Measurements from ENCODE around the gene BIN1.

Gene BIN1

DNA sequence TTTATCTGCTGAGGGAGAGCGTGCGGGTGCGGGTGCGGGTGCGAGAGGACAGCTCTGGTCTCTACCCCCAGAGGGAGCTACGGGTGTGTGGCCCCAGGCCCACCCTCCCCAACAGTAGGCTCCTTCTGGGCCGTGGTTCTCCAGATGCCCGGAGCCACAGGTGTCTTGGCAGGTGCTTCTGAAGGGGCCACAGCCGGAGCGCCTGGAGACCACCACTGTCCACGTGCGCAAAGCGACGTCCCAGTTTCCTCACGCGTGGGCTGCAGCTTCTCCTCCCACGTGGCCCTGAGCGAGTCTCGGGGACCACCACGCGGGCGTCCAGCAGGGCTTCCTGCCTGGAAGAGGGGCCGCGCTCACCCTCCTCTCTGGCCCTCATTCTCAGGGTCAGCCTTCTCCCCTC is 90.6 kb downstream of the BIN1 start:
- no peaks in the 10 kb centered on the region for H3K36me3 ChIP-seq (ENCODE audit: control insufficient read depth in 1 of 2, insufficient read depth in 2 of 2, low read length in 2 of 2)
- H3K27me3 ChIP-seq (ENCODE audit: low read depth, low read length), result no peaks in the 10 kb centered on the region
- H3K27ac ChIP-seq (ENCODE audit: low read length), result no peak overlapping the region
- H3K4me3 ChIP-seq (ENCODE audit: low read depth in 1 of 2, low read length in 2 of 2), result no peak overlapping the region
- no peaks in the 10 kb centered on the region for H3K9me3 ChIP-seq (ENCODE audit: control insufficient read depth in 1 of 2, low read length in 2 of 2)
- no peaks in the 10 kb centered on the region for H3K4me1 ChIP-seq (ENCODE audit: control insufficient read depth in 1 of 2, insufficient read depth in 2 of 2, low read length in 2 of 2)

GRCh38 chr2:127015106-127015910 is 91.6 kb downstream of the BIN1 start:
- Histone ChIP-seq H3K27ac (ENCODE audit: low read length) (no peak overlapping the region), H3K4me3 (ENCODE audit: low read depth in 1 of 2, low read length in 2 of 2) (no peak overlapping the region), H3K36me3 (ENCODE audit: control insufficient read depth in 1 of 2, insufficient read depth in 2 of 2, low read length in 2 of 2) (no peaks in the 10 kb centered on the region), H3K4me1 (ENCODE audit: control insufficient read depth in 1 of 2, insufficient read depth in 2 of 2, low read length in 2 of 2) (no peaks in the 10 kb centered on the region), H3K9me3 (ENCODE audit: control insufficient read depth in 1 of 2, low read length in 2 of 2) (no peaks in the 10 kb centered on the region), H3K27me3 (ENCODE audit: low read depth, low read length) (no peaks in the 10 kb centered on the region)

DNA sequence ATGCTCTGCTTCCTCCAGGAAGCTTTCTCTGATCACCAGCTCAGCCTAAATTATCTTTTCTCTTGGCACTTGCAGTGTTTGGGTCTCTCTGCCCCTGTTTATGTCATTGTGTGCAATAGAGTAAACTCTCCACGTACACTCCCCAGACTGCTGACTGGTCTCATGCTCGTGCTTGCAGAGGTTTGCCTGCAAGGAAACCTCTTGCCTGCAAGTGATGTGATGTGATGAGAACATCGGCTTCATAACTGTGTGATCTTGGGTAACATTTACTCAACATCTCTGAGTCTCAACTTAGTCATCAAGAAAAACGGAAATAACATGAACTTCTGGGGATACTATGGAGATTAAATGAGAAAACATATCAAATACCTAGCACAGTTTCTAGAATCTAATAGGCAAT is 92.3 kb downstream of the BIN1 start:
- Histone ChIP-seq H3K4me3 (ENCODE audit: low read depth in 1 of 2, low read length in 2 of 2) (no peak overlapping the region), H3K27me3 (ENCODE audit: low read depth, low read length) (no peaks in the 10 kb centered on the region), H3K4me1 (ENCODE audit: control insufficient read depth in 1 of 2, insufficient read depth in 2 of 2, low read length in 2 of 2) (no peaks in the 10 kb centered on the region), H3K9me3 (ENCODE audit: control insufficient read depth in 1 of 2, low read length in 2 of 2) (no peaks in the 10 kb centered on the region), H3K36me3 (ENCODE audit: control insufficient read depth in 1 of 2, insufficient read depth in 2 of 2, low read length in 2 of 2) (no peaks in the 10 kb centered on the region), H3K27ac (ENCODE audit: low read length) (no peak overlapping the region)

DNA sequence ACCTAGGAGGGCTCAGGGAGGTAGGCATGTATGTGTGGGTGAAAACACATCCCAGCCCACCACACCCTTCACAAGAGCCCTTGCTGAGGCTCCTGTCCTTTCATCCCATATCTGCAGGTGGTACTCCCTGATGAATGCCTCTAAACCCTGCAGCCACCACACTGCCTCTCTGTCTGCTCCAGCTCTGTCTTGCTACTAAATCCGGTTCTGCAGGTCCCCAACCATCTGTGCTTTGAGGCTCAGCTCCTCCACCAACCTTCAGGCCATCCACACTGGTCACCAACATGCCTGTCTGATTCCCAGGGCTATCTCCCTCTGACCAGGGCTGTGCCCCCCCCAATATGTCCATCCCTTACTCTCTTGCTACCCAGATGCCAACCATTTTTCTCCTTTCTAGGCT is 92.7 kb downstream of the BIN1 start:
- Histone ChIP-seq H3K4me1 (ENCODE audit: control insufficient read depth in 1 of 2, insufficient read depth in 2 of 2, low read length in 2 of 2) (no peaks in the 10 kb centered on the region), H3K36me3 (ENCODE audit: control insufficient read depth in 1 of 2, insufficient read depth in 2 of 2, low read length in 2 of 2) (no peaks in the 10 kb centered on the region), H3K4me3 (ENCODE audit: low read depth in 1 of 2, low read length in 2 of 2) (no peak overlapping the region), H3K9me3 (ENCODE audit: control insufficient read depth in 1 of 2, low read length in 2 of 2) (no peaks in the 10 kb centered on the region), H3K27me3 (ENCODE audit: low read depth, low read length) (no peaks in the 10 kb centered on the region), H3K27ac (ENCODE audit: low read length) (no peak overlapping the region)

GRCh38 chr2:127012868-127013267 is 94.1 kb downstream of the BIN1 start:
- no peaks in the 10 kb centered on the region for H3K4me1 ChIP-seq (ENCODE audit: control insufficient read depth in 1 of 2, insufficient read depth in 2 of 2, low read length in 2 of 2)
- no peaks in the 10 kb centered on the region for H3K9me3 ChIP-seq (ENCODE audit: control insufficient read depth in 1 of 2, low read length in 2 of 2)
- no peak overlapping the region for H3K4me3 ChIP-seq (ENCODE audit: low read depth in 1 of 2, low read length in 2 of 2)
- H3K36me3 ChIP-seq (ENCODE audit: control insufficient read depth in 1 of 2, insufficient read depth in 2 of 2, low read length in 2 of 2), result no peaks in the 10 kb centered on the region
- H3K27me3 ChIP-seq (ENCODE audit: low read depth, low read length), result no peaks in the 10 kb centered on the region
- no peak overlapping the region for H3K27ac ChIP-seq (ENCODE audit: low read length)

DNA sequence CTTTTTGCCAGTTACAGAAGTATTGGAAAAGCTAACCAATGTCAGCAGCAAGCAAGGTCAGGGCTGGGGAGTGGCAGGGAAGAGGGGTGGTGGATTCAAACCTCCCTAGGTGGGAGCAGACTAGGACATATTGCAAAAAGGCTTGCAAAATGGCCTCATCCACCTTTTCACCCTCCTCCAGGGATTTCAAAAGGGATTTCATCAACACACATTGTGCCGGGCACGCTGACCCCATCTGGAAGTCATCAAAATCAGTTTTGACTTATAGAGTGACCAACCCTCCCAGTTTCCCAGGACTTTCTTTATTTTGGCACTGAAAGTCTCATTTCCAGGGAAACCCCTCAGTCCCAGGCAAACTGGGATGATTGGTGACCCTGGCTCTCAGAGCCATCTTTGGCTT is 94.7 kb downstream of the BIN1 start:
- Histone ChIP-seq H3K36me3 (ENCODE audit: control insufficient read depth in 1 of 2, insufficient read depth in 2 of 2, low read length in 2 of 2) (no peaks in the 10 kb centered on the region), H3K9me3 (ENCODE audit: control insufficient read depth in 1 of 2, low read length in 2 of 2) (no peaks in the 10 kb centered on the region), H3K4me1 (ENCODE audit: control insufficient read depth in 1 of 2, insufficient read depth in 2 of 2, low read length in 2 of 2) (no peaks in the 10 kb centered on the region), H3K4me3 (ENCODE audit: low read depth in 1 of 2, low read length in 2 of 2) (no peak overlapping the region), H3K27me3 (ENCODE audit: low read depth, low read length) (no peaks in the 10 kb centered on the region), H3K27ac (ENCODE audit: low read length) (no peak overlapping the region)

DNA sequence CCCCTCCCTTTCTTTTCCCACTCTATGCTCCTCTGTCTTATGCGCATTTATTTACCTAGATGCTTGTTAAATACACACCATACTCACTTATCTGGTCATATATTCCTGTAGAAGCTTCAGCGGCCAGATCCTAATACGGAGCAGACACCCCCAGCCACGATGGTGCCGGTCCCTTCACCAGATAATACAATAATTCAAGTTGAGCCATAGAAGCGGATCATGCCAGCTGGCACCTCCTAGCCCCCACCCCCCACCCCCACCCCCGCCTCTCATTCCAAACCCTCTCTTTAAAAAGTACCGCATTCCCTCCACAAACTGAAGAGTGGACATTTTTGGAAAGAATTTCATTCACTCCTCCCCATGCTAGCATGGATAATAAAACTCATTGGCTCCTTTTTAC is 95.2 kb downstream of the BIN1 start:
- Histone ChIP-seq H3K4me3 (ENCODE audit: low read depth in 1 of 2, low read length in 2 of 2) (no peak overlapping the region), H3K27ac (ENCODE audit: low read length) (no peak overlapping the region), H3K27me3 (ENCODE audit: low read depth, low read length) (no peaks in the 10 kb centered on the region), H3K36me3 (ENCODE audit: control insufficient read depth in 1 of 2, insufficient read depth in 2 of 2, low read length in 2 of 2) (no peaks in the 10 kb centered on the region), H3K9me3 (ENCODE audit: control insufficient read depth in 1 of 2, low read length in 2 of 2) (no peaks in the 10 kb centered on the region), H3K4me1 (ENCODE audit: control insufficient read depth in 1 of 2, insufficient read depth in 2 of 2, low read length in 2 of 2) (no peaks in the 10 kb centered on the region)

- no peaks in the 10 kb centered on the region for H3K27me3 ChIP-seq (ENCODE audit: low read depth, low read length)
- no peaks in the 10 kb centered on the region for H3K9me3 ChIP-seq (ENCODE audit: control insufficient read depth in 1 of 2, low read length in 2 of 2)
- H3K27ac ChIP-seq (ENCODE audit: low read length), result no peak overlapping the region
Observed at GRCh38 chr2:127011231-127011661, 95.7 kb downstream of the BIN1 start.

DNA sequence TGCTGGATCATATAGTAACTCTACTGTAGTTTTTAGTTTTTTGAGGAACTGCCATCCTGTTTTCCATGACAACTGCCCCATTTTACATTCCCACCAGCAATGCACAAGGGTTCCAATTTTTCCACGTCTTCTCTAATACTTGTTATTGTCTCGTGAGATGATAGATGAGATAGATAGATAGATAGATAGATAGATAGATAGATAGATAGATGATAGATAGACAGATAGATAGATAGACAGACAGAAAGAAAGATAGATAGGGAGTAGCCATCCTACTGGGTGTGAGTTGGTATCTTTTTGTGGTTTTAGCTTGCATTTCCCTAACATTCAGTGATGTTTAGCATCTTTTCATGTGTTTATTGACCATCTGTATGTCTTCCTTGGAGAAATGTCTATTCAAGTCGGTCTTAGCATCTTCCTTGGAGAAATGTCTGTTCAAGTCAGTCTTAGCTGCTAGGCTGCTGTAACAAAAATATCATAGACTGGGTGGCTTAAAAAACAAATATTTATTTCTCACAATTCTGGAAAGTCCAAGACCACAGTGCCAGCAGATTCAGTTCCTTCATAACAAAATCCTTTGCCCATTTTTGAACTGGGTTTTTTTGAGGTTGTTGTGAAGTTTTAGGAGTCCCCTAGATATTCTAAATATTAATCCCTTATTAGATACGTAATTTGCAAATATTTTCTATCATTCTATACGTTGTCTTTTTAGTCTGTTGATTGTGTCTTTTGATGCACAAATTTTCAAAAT is 98.5 kb downstream of the BIN1 start:
- H3K27ac ChIP-seq (ENCODE audit: low read length), result no peak overlapping the region
- no peaks in the 10 kb centered on the region for H3K36me3 ChIP-seq (ENCODE audit: control insufficient read depth in 1 of 2, insufficient read depth in 2 of 2, low read length in 2 of 2)
- H3K9me3 ChIP-seq (ENCODE audit: control insufficient read depth in 1 of 2, low read length in 2 of 2), result no peaks in the 10 kb centered on the region
- H3K4me3 ChIP-seq (ENCODE audit: low read depth in 1 of 2, low read length in 2 of 2), result no peak overlapping the region
- H3K27me3 ChIP-seq (ENCODE audit: low read depth, low read length), result no peaks in the 10 kb centered on the region
- H3K4me1 ChIP-seq (ENCODE audit: control insufficient read depth in 1 of 2, insufficient read depth in 2 of 2, low read length in 2 of 2), result no peaks in the 10 kb centered on the region

More at GRCh38 chr2:127011231-127011661, 95.7 kb downstream of the BIN1 start:
- Histone ChIP-seq H3K4me1 (ENCODE audit: control insufficient read depth in 1 of 2, insufficient read depth in 2 of 2, low read length in 2 of 2) (no peaks in the 10 kb centered on the region), H3K4me3 (ENCODE audit: low read depth in 1 of 2, low read length in 2 of 2) (no peak overlapping the region), H3K36me3 (ENCODE audit: control insufficient read depth in 1 of 2, insufficient read depth in 2 of 2, low read length in 2 of 2) (no peaks in the 10 kb centered on the region)

DNA sequence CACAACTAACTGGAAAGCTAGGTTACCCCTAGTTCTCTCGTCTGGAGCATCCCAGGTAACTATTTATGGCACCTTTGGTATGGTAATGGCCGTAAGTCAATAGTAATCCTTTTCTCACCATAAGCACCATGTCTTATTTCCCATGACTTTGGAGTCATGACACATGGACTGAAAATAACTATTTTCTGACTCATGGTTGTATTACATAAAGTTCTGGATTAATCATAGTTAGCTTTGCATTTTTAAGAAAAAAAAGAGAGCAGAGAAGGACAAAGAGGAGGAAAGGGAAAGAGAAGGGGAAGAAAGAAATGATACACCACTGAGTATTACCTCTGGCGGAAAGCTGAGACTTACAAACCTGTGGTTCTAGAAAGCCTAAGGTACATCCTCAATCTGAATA is 99.3 kb downstream of the BIN1 start:
- no peak overlapping the region for H3K27ac ChIP-seq (ENCODE audit: low read length)
- H3K4me3 ChIP-seq (ENCODE audit: low read depth in 1 of 2, low read length in 2 of 2), result no peak overlapping the region
- no peaks in the 10 kb centered on the region for H3K27me3 ChIP-seq (ENCODE audit: low read depth, low read length)
- H3K4me1 ChIP-seq (ENCODE audit: control insufficient read depth in 1 of 2, insufficient read depth in 2 of 2, low read length in 2 of 2), result no peaks in the 10 kb centered on the region
- H3K36me3 ChIP-seq (ENCODE audit: control insufficient read depth in 1 of 2, insufficient read depth in 2 of 2, low read length in 2 of 2), result no peaks in the 10 kb centered on the region
- H3K9me3 ChIP-seq (ENCODE audit: control insufficient read depth in 1 of 2, low read length in 2 of 2), result no peaks in the 10 kb centered on the region

DNA sequence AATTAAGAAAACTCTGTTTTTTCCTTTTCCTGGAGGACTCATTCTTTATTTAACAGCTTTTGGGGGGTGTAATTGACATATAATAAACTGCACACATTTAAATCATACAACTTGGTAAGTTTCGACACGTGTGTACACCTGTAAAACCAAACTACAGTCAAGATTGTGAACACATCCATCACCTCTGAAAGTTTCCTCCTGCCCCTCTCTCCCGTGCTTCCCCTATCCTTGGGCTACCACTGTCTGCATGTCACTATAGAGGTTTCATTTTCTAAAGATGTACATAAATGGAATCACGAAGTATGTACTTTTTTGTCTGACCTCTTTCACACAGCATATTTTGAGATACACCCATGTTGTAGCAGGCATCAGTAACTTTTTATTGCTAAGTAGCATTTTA is 100.0 kb downstream of the BIN1 start:
- H3K27ac ChIP-seq (ENCODE audit: low read length), result no peak overlapping the region
- no peaks in the 10 kb centered on the region for H3K36me3 ChIP-seq (ENCODE audit: control insufficient read depth in 1 of 2, insufficient read depth in 2 of 2, low read length in 2 of 2)
- H3K27me3 ChIP-seq (ENCODE audit: low read depth, low read length), result no peaks in the 10 kb centered on the region
- H3K4me3 ChIP-seq (ENCODE audit: low read depth in 1 of 2, low read length in 2 of 2), result no peak overlapping the region
- H3K4me1 ChIP-seq (ENCODE audit: control insufficient read depth in 1 of 2, insufficient read depth in 2 of 2, low read length in 2 of 2), result no peaks in the 10 kb centered on the region
- no peaks in the 10 kb centered on the region for H3K9me3 ChIP-seq (ENCODE audit: control insufficient read depth in 1 of 2, low read length in 2 of 2)
